GM23338 (cell line): ENCODE measurements around the gene GNL2. TPM values are rescaled to one million over a fixed set of nuclear protein-coding genes. Genes with fewer than 3 reads are reported as not detected.
"Not testable (repeated sequence)": the region's sequence is repeated elsewhere in the genome, so short reads cannot be mapped to it uniquely, and the experiment has no call there.

Source experiments
- ATAC-seq: fragments of 200-7000 bp; cut with Tn5 transposase; 3 replicates; pipeline ENCODE4 v1.9.1; 2020
- DNase-seq: peaks from one replicate; pipeline ENCODE4 v3.0.0-alpha.2; 2015; ENCODE audit warnings: low spot score
- H2AFZ ChIP-seq: fragments of 200-600 bp; sonication (generic); 2 replicates; pipeline ENCODE4 v1.8.0; 2016; ENCODE audit warnings: antibody characterized with exemption, mild to moderate bottlenecking, moderate library complexity
- H3F3A ChIP-seq: fragments of 200-600 bp; sonication (generic); replicated peaks from 2 replicates; pipeline ENCODE4 v1.8.0; 2017; ENCODE audit warnings: antibody characterized with exemption, mixed run types, low read depth
- H3K27ac ChIP-seq: fragments of 200-600 bp; sonication (generic); 2 replicates; pipeline ENCODE4 v1.6.1; 2016; ENCODE audit warnings: low read depth
- H3K27me3 ChIP-seq: fragments of 200-600 bp; sonication (generic); 2 replicates; pipeline ENCODE4 v1.8.0; 2016; ENCODE audit warnings: mild to moderate bottlenecking, mixed run types, moderate library complexity; ENCODE audit not compliant: insufficient read depth
- H3K36me3 ChIP-seq: fragments of 200-600 bp; sonication (generic); 2 replicates; pipeline ENCODE4 v1.8.0; 2016; ENCODE audit warnings: mild to moderate bottlenecking; ENCODE audit not compliant: insufficient read depth
- H3K4me1 ChIP-seq: fragments of 200-600 bp; sonication (generic); 2 replicates; pipeline ENCODE4 v1.8.0; 2016; ENCODE audit warnings: mild to moderate bottlenecking, moderate library complexity; ENCODE audit not compliant: insufficient read depth
- H3K4me2 ChIP-seq: fragments of 200-600 bp; sonication (generic); 2 replicates; pipeline ENCODE4 v1.7.1; 2017; ENCODE audit warnings: mixed run types
- H3K4me3 ChIP-seq: fragments of 200-600 bp; sonication (generic); 2 replicates; pipeline ENCODE4 v1.6.1; 2016; ENCODE audit warnings: mixed run types
- H3K79me2 ChIP-seq: fragments of 200-600 bp; sonication (generic); replicated peaks from 2 replicates; pipeline ENCODE4 v1.8.0; 2017; ENCODE audit warnings: mild to moderate bottlenecking; ENCODE audit not compliant: insufficient read depth
- H3K9me2 ChIP-seq: fragments of 200-600 bp; sonication (generic); 2 replicates; pipeline ENCODE4 v1.8.0; 2017; ENCODE audit not compliant: insufficient read depth
- H4K20me1 ChIP-seq: fragments of 200-600 bp; sonication (generic); replicated peaks from 2 replicates; pipeline ENCODE4 v1.8.0; 2017; ENCODE audit warnings: mild to moderate bottlenecking; ENCODE audit not compliant: insufficient read depth
- H3K27ac Mint-ChIP-seq: 2 replicates; pipeline ENCODE4 v1.8.0; 2020; ENCODE audit warnings: inconsistent platforms, mild to moderate bottlenecking, moderate library complexity, mixed read lengths
- H3K27me3 Mint-ChIP-seq: 3 replicates; pipeline ENCODE4 v1.8.0; 2022; ENCODE audit warnings: low read depth, mild to moderate bottlenecking, moderate library complexity, mixed read lengths, inconsistent platforms; ENCODE audit not compliant: insufficient read depth, poor library complexity
- H3K36me3 Mint-ChIP-seq: 3 replicates; pipeline ENCODE4 v1.8.0; 2021; ENCODE audit warnings: low read depth, mild to moderate bottlenecking, inconsistent platforms, moderate library complexity, mixed read lengths
- H3K4me1 Mint-ChIP-seq: 3 replicates; pipeline ENCODE4 v1.8.0; 2020; ENCODE audit warnings: mild to moderate bottlenecking, inconsistent platforms, mixed read lengths
- H3K4me3 Mint-ChIP-seq: 3 replicates; pipeline ENCODE4 v1.8.0; 2021; ENCODE audit warnings: moderate library complexity, mild to moderate bottlenecking, inconsistent platforms, mixed read lengths
- H3K9me3 Mint-ChIP-seq: 3 replicates; pipeline ENCODE4 v1.8.0; 2020; ENCODE audit warnings: moderate library complexity, mild to moderate bottlenecking, inconsistent platforms, mixed read lengths
- CREB1 ChIP-seq: fragments of 250-450 bp; sonication (Bioruptor Pico); IDR thresholded peaks from 2 replicates; pipeline ENCODE4 v1.5.0; 2020; ENCODE audit warnings: low read depth, mild to moderate bottlenecking, moderate library complexity
- EZH2 ChIP-seq: fragments of 200-600 bp; sonication (generic); IDR thresholded peaks from one replicate; pipeline ENCODE4 v1.8.0; 2017; ENCODE audit warnings: antibody characterized with exemption, mild to moderate bottlenecking, low read depth; ENCODE audit not compliant: unreplicated experiment
- EZH2phosphoT487 ChIP-seq: fragments of 200-600 bp; sonication (generic); IDR thresholded peaks from one replicate; pipeline ENCODE4 v1.8.1; 2018; ENCODE audit warnings: antibody characterized with exemption; ENCODE audit not compliant: unreplicated experiment
- JUNB ChIP-seq: IDR thresholded peaks from one replicate; pipeline ENCODE4 v1.6.1; 2016; ENCODE audit warnings: antibody characterized with exemption; ENCODE audit not compliant: unreplicated experiment
- NANOG ChIP-seq: IDR thresholded peaks from 2 replicates; pipeline ENCODE4 v1.6.1; 2016; ENCODE audit warnings: antibody characterized with exemption, borderline replicate concordance
- POLR2AphosphoS5 ChIP-seq: IDR thresholded peaks from 2 replicates; pipeline ENCODE4 v1.6.1; 2016; ENCODE audit warnings: antibody characterized with exemption, low read depth
- STAT1 ChIP-seq: IDR thresholded peaks from one replicate; pipeline ENCODE4 v1.6.1; 2016; ENCODE audit warnings: antibody characterized with exemption; ENCODE audit not compliant: unreplicated experiment
- ZNF114 ChIP-seq: fragments of 250-450 bp; sonication (Bioruptor Pico); IDR thresholded peaks from 2 replicates; pipeline ENCODE4 v1.5.0; 2020; ENCODE audit warnings: mild to moderate bottlenecking, moderate library complexity
- ZNF331 ChIP-seq: fragments of 250-450 bp; sonication (Bioruptor Pico); IDR thresholded peaks from 2 replicates; pipeline ENCODE4 v1.5.0; 2020; ENCODE audit warnings: low read depth, mild to moderate bottlenecking, moderate library complexity
- polyA plus RNA-seq: library from polyadenylated mRNA; unstranded; fragments of >200 nt; fragmentation: Nextera tagmentation; extraction: Ambion mirVana; gene quantifications from 2 replicates; pipeline ENCODE4 v1.2.1, GENCODE V29; 2016
- total RNA-seq: library from RNA; depleted of rRNA; stranded (reverse); fragments of >200 nt; shearing (Covaris generic); gene quantifications from 2 replicates; pipeline ENCODE4 v1.2.3, GENCODE V29; 2014
- TF ChIP-seq, protein P1 (sequence below): IDR thresholded peaks from 2 replicates; pipeline ENCODE4 v1.6.1; 2016; ENCODE audit warnings: antibody characterized with exemption
- TF ChIP-seq, protein P2 (sequence below): IDR thresholded peaks from one replicate; pipeline ENCODE4 v1.6.1; 2018; ENCODE audit warnings: antibody characterized with exemption; ENCODE audit not compliant: unreplicated experiment
- TF ChIP-seq, protein P3 (sequence below), 2 experiments: fragments of 200-600 bp in 1 of 2; sonication (generic) in 1 of 2; conservative IDR thresholded peaks; 2 replicates each; pipeline versions ENCODE4 v1.5.1 to v1.6.1; 2016 to 2017; ENCODE audit warnings: antibody characterized with exemption in 2 of 2, low read depth in 2 of 2, mild to moderate bottlenecking in 2 of 2, moderate library complexity in 1 of 2

The GNL2 gene
- total and polyA plus RNA-seq, 2 experiments from 2014 or later = 78.4 to 121 TPM

- H3K4me1 Mint-ChIP-seq, H3K27me3 Mint-ChIP-seq, H3F3A ChIP-seq, H2AFZ ChIP-seq, DNase-seq, H3K9me3 Mint-ChIP-seq, H3K27ac ChIP-seq, H3K9me2 ChIP-seq, ATAC-seq, H3K27ac Mint-ChIP-seq, H3K27me3 ChIP-seq, H3K4me2 ChIP-seq, H3K4me3 Mint-ChIP-seq, H3K4me1 ChIP-seq, H3K4me3 ChIP-seq: not testable (repeated sequence)
- Histone ChIP-seq H3K36me3 (peaks cover 85% of the 10 kb centered on the region), H4K20me1 (peaks cover 53% of the 10 kb centered on the region), H3K79me2 (peaks cover 27% of the 10 kb centered on the region)
- H3K36me3 Mint-ChIP-seq = peaks cover 83% of the 10 kb centered on the region
Observed at GRCh38 chr1:37584544-37584943, 11.2 kb downstream of the GNL2 start.

DNA sequence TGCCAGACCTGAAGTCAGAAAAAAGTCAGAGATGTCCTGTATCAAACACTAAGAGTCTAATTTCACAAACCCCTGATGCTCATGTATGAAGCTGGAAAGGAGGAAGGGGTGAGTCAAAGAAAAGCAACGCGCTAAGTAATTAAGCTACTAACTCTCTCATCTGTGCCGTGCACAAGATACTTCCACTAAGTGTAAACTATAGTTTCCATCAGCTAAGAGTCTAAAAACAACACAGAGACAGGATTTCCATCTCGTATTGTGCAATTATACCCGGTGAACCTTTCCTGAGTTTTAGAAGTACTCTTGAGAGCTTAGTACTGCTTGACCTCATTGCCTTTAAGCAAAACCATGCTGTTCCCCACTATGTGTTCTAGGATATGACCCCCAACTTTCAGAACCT, 20.0 kb downstream of the GNL2 start:
- Histone ChIP-seq H3K79me2 (peaks cover 6% of the 10 kb centered on the region; the same call in 1 of the 2 replicates), H3K9me2 (no peaks in the 10 kb centered on the region), H2AFZ (no peak overlapping the region), H3K4me3 (no peak overlapping the region), H3K4me2 (no peak overlapping the region), H3K27me3 (no peaks in the 10 kb centered on the region), H3K4me1 (no peaks in the 10 kb centered on the region), H4K20me1 (peaks cover 56% of the 10 kb centered on the region), H3K36me3 (peaks cover 77% of the 10 kb centered on the region), H3F3A (no peaks in the 10 kb centered on the region), H3K27ac (no peak overlapping the region)
- ATAC-seq (no peak), DNase-seq (no peak)
- Mint-ChIP-seq H3K9me3 (no peaks in the 10 kb centered on the region), H3K27ac (no peak overlapping the region), H3K4me1 (no peaks in the 10 kb centered on the region), H3K4me3 (no peak overlapping the region), H3K27me3 (peaks cover 1% of the 10 kb centered on the region), H3K36me3 (peaks cover 91% of the 10 kb centered on the region)
- no peak for TF ChIP-seq ZNF331
- no peak for TF ChIP-seq NANOG
- no peak for TF ChIP-seq POLR2AphosphoS5
- TF ChIP-seq ZNF114 (CRISPR knock-in tag) = no peak
- TF ChIP-seq EZH2phosphoT487 = no peak
- TF ChIP-seq CREB1 (CRISPR knock-in tag) = no peak
- TF ChIP-seq, protein P1, sequence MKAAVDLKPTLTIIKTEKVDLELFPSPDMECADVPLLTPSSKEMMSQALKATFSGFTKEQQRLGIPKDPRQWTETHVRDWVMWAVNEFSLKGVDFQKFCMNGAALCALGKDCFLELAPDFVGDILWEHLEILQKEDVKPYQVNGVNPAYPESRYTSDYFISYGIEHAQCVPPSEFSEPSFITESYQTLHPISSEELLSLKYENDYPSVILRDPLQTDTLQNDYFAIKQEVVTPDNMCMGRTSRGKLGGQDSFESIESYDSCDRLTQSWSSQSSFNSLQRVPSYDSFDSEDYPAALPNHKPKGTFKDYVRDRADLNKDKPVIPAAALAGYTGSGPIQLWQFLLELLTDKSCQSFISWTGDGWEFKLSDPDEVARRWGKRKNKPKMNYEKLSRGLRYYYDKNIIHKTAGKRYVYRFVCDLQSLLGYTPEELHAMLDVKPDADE = no peak
- no peak for TF ChIP-seq JUNB
- TF ChIP-seq, protein P2, sequence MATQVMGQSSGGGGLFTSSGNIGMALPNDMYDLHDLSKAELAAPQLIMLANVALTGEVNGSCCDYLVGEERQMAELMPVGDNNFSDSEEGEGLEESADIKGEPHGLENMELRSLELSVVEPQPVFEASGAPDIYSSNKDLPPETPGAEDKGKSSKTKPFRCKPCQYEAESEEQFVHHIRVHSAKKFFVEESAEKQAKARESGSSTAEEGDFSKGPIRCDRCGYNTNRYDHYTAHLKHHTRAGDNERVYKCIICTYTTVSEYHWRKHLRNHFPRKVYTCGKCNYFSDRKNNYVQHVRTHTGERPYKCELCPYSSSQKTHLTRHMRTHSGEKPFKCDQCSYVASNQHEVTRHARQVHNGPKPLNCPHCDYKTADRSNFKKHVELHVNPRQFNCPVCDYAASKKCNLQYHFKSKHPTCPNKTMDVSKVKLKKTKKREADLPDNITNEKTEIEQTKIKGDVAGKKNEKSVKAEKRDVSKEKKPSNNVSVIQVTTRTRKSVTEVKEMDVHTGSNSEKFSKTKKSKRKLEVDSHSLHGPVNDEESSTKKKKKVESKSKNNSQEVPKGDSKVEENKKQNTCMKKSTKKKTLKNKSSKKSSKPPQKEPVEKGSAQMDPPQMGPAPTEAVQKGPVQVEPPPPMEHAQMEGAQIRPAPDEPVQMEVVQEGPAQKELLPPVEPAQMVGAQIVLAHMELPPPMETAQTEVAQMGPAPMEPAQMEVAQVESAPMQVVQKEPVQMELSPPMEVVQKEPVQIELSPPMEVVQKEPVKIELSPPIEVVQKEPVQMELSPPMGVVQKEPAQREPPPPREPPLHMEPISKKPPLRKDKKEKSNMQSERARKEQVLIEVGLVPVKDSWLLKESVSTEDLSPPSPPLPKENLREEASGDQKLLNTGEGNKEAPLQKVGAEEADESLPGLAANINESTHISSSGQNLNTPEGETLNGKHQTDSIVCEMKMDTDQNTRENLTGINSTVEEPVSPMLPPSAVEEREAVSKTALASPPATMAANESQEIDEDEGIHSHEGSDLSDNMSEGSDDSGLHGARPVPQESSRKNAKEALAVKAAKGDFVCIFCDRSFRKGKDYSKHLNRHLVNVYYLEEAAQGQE = no peak
- no peak for TF ChIP-seq EZH2
- no peak for TF ChIP-seq STAT1
- TF ChIP-seq, protein P3, sequence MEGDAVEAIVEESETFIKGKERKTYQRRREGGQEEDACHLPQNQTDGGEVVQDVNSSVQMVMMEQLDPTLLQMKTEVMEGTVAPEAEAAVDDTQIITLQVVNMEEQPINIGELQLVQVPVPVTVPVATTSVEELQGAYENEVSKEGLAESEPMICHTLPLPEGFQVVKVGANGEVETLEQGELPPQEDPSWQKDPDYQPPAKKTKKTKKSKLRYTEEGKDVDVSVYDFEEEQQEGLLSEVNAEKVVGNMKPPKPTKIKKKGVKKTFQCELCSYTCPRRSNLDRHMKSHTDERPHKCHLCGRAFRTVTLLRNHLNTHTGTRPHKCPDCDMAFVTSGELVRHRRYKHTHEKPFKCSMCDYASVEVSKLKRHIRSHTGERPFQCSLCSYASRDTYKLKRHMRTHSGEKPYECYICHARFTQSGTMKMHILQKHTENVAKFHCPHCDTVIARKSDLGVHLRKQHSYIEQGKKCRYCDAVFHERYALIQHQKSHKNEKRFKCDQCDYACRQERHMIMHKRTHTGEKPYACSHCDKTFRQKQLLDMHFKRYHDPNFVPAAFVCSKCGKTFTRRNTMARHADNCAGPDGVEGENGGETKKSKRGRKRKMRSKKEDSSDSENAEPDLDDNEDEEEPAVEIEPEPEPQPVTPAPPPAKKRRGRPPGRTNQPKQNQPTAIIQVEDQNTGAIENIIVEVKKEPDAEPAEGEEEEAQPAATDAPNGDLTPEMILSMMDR (conservative IDR thresholded peaks at IDR 0.05; ENCODE audit: low read depth in 2 of 2) = no peak
